IMR-90 (cell line): ENCODE measurements around the gene NAP1L1. TPM values are rescaled to one million over a fixed set of nuclear protein-coding genes. Genes with fewer than 3 reads are reported as not detected.

Source experiments
- ATAC-seq: fragments of 200-7000 bp; cut with Tn5 transposase; 2 replicates; pipeline ENCODE4 v1.9.1; 2020; ENCODE audit warnings: low read depth, mild to moderate bottlenecking, moderate library complexity
- BruUV-seq: library from RNA; stranded (reverse); fragments of 400-500 nt; replicated peaks from 2 replicates; lab custom pipeline; 2021; lab: Mats Ljungman, UMichigan
- CTCF ChIA-PET: fragments of 300-600 bp; formaldehyde crosslinking; extraction: SDS; loops from one replicate; lab custom pipeline; 2021; ENCODE audit warnings: antibody characterized with exemption; lab: Yijun Ruan, JAX
- POLR2A ChIA-PET: fragments of 300-600 bp; sonication (Branson Sonifier 250); formaldehyde crosslinking; loops from one replicate; lab custom pipeline; 2022; ENCODE audit warnings: antibody characterized with exemption; ENCODE audit not compliant: unreplicated experiment; lab: Charles Lee
- DNase-seq: peaks from one replicate; pipeline ENCODE4 v3.0.0; 2013
- H2AFZ ChIP-seq: replicated peaks from 2 replicates; pipeline ENCODE3; 2013; ENCODE audit warnings: low read length, mild to moderate bottlenecking; ENCODE audit not compliant: poor library complexity
- H2AK5ac ChIP-seq: 2 replicates; pipeline ENCODE4 v1.6.1; 2013; ENCODE audit warnings: low read depth, low read length, inconsistent platforms
- H2AK9ac ChIP-seq: replicated peaks from 2 replicates; pipeline ENCODE3; 2013; ENCODE audit warnings: mild to moderate bottlenecking, low read depth, low read length, moderate library complexity; ENCODE audit not compliant: poor library complexity
- H2BK120ac ChIP-seq: 2 replicates; pipeline ENCODE4 v1.6.1; 2013; ENCODE audit warnings: low read depth, low read length, inconsistent platforms
- H2BK15ac ChIP-seq: 3 replicates; pipeline ENCODE4 v1.6.1; 2013; ENCODE audit warnings: low read depth, low read length, inconsistent platforms
- H2BK20ac ChIP-seq: 2 replicates; pipeline ENCODE4 v1.6.1; 2013; ENCODE audit warnings: low read depth, mild to moderate bottlenecking, inconsistent platforms, low read length, moderate library complexity
- H2BK5ac ChIP-seq: 2 replicates; pipeline ENCODE4 v1.6.1; 2013; ENCODE audit warnings: mild to moderate bottlenecking, low read depth, low read length, inconsistent platforms; ENCODE audit not compliant: poor library complexity, severe bottlenecking
- H3K14ac ChIP-seq: replicated peaks from 2 replicates; pipeline ENCODE4 v1.6.1; 2013; ENCODE audit warnings: low read depth, low read length, inconsistent platforms
- H3K18ac ChIP-seq: 2 replicates; pipeline ENCODE4 v1.6.1; 2013; ENCODE audit warnings: low read depth, low read length, control low read depth
- H3K23ac ChIP-seq: 2 replicates; pipeline ENCODE4 v1.6.1; 2013; ENCODE audit warnings: low read depth, low read length, inconsistent platforms
- H3K27ac ChIP-seq: 2 replicates; pipeline ENCODE4 v1.5.1; 2013; ENCODE audit warnings: mild to moderate bottlenecking, control low read depth, low read length; ENCODE audit not compliant: insufficient read depth
- H3K27me3 ChIP-seq: 2 replicates; pipeline ENCODE4 v1.6.1; 2013; ENCODE audit warnings: low read length; ENCODE audit not compliant: control insufficient read depth, insufficient read depth
- H3K36me3 ChIP-seq: 2 replicates; pipeline ENCODE4 v1.6.1; 2013; ENCODE audit warnings: low read length, mixed read lengths; ENCODE audit not compliant: control insufficient read depth, insufficient read depth
- H3K4ac ChIP-seq: 2 replicates; pipeline ENCODE4 v1.6.1; 2013; ENCODE audit warnings: low read depth, low read length, inconsistent platforms
- H3K4me1 ChIP-seq: 2 replicates; pipeline ENCODE4 v1.6.1; 2013; ENCODE audit warnings: low read length, mixed read lengths; ENCODE audit not compliant: control insufficient read depth, insufficient read depth
- H3K4me2 ChIP-seq: 2 replicates; pipeline ENCODE4 v1.6.1; 2013; ENCODE audit warnings: low read depth, mild to moderate bottlenecking, control low read depth, low read length, moderate library complexity
- H3K4me3 ChIP-seq: 2 replicates; pipeline ENCODE4 v1.5.1; 2013; ENCODE audit warnings: low read depth, mild to moderate bottlenecking, control low read depth, low read length, moderate library complexity; ENCODE audit not compliant: insufficient read depth
- H3K56ac ChIP-seq: 2 replicates; pipeline ENCODE4 v1.6.1; 2013; ENCODE audit warnings: low read length, inconsistent platforms; ENCODE audit not compliant: insufficient read depth; ENCODE audit errors: extremely low read depth
- H3K79me1 ChIP-seq, 2 experiments: 2 replicates each; pipeline ENCODE4 v1.6.1; 2013; ENCODE audit warnings: low read length in 2 of 2, inconsistent platforms in 1 of 2, low read depth in 1 of 2
- H3K9ac ChIP-seq: 2 replicates; pipeline ENCODE4 v1.6.1; 2013; ENCODE audit warnings: low read depth, low read length, control low read depth
- H3K9me1 ChIP-seq: 2 replicates; pipeline ENCODE4 v1.6.1; 2013; ENCODE audit warnings: low read length, inconsistent platforms; ENCODE audit not compliant: insufficient read depth
- H3K9me3 ChIP-seq: 2 replicates; pipeline ENCODE4 v1.6.1; 2013; ENCODE audit warnings: low read length; ENCODE audit not compliant: control insufficient read depth, insufficient read depth
- H4K20me1 ChIP-seq: 2 replicates; pipeline ENCODE4 v1.6.1; 2013; ENCODE audit warnings: low read length, inconsistent platforms; ENCODE audit not compliant: insufficient read depth
- H4K5ac ChIP-seq: 2 replicates; pipeline ENCODE4 v1.6.1; 2013; ENCODE audit warnings: mild to moderate bottlenecking, low read depth, low read length, control low read depth
- H4K8ac ChIP-seq, 2 experiments: 2 replicates each; pipeline ENCODE4 v1.6.1; 2013; ENCODE audit warnings: low read depth in 2 of 2, low read length in 2 of 2, control low read depth in 1 of 2, inconsistent platforms in 1 of 2
- H4K91ac ChIP-seq: 2 replicates; pipeline ENCODE4 v1.6.1; 2013; ENCODE audit warnings: low read depth, low read length, inconsistent platforms; ENCODE audit not compliant: insufficient read depth
- BHLHE40 ChIP-seq: fragments of 150-350 bp; IDR thresholded peaks from 2 replicates; pipeline ENCODE4 v1.6.1; 2016; ENCODE audit warnings: mild to moderate bottlenecking, low read depth, low read length
- CHD1 ChIP-seq: IDR thresholded peaks from 2 replicates; pipeline ENCODE4 v1.6.1; 2012; ENCODE audit warnings: low read depth, low read length, improper control_type of control experiment
- FOS ChIP-seq: fragments of 150-350 bp; IDR thresholded peaks from 2 replicates; pipeline ENCODE4 v1.6.1; 2016; ENCODE audit warnings: low read depth, low read length
- MAFK ChIP-seq: IDR thresholded peaks from 2 replicates; pipeline ENCODE4 v1.6.1; 2012; ENCODE audit warnings: low read depth, low read length, improper control_type of control experiment
- MAZ ChIP-seq: IDR thresholded peaks from 2 replicates; pipeline ENCODE4 v1.6.1; 2012; ENCODE audit warnings: low read depth, mild to moderate bottlenecking, low read length, improper control_type of control experiment, moderate library complexity, borderline replicate concordance
- MXI1 ChIP-seq: IDR thresholded peaks from 2 replicates; pipeline ENCODE4 v1.6.1; 2012; ENCODE audit warnings: low read depth, mild to moderate bottlenecking, low read length, moderate library complexity, borderline replicate concordance
- NFE2L2 ChIP-seq: fragments of 150-350 bp; IDR thresholded peaks from 2 replicates; pipeline ENCODE4 v1.6.1; 2016; ENCODE audit warnings: low read depth, mild to moderate bottlenecking, low read length
- POLR2A ChIP-seq: IDR thresholded peaks from 2 replicates; pipeline ENCODE4 v1.6.1; 2012; ENCODE audit warnings: mild to moderate bottlenecking, low read depth, low read length
- RAD21 ChIP-seq: IDR thresholded peaks from 2 replicates; pipeline ENCODE4 v1.6.1; 2012; ENCODE audit warnings: low read length, improper control_type of control experiment
- RCOR1 ChIP-seq: IDR thresholded peaks from 2 replicates; pipeline ENCODE4 v1.6.1; 2012; ENCODE audit warnings: mild to moderate bottlenecking, low read length, improper control_type of control experiment; ENCODE audit not compliant: insufficient replicate concordance
- RFX5 ChIP-seq: IDR thresholded peaks from 2 replicates; pipeline ENCODE4 v1.8.0; 2012; ENCODE audit warnings: low read depth, mild to moderate bottlenecking, low read length, moderate library complexity
- SMC3 ChIP-seq: fragments of 150-350 bp; IDR thresholded peaks from 2 replicates; pipeline ENCODE4 v1.6.1; 2016; ENCODE audit warnings: low read depth, mild to moderate bottlenecking, antibody characterized with exemption, low read length, moderate library complexity
- WGBS, 2 experiments: methylation state at CpG; one replicate each; pipeline versions ENCODE4 v1.1.5 to v1.1.7; 2013; ENCODE audit warnings: missing lambda C conversion rate in 2 of 2; ENCODE audit not compliant: insufficient read length in 1 of 2; ENCODE audit errors: extremely low coverage in 2 of 2; 5-methylcytosine and 5-hydroxymethylcytosine counted together
- dilution Hi-C: fragments of 300-500 bp; cut with HindIII; formaldehyde crosslinking; loops from one replicate; pipeline ENCODE4 v1.14.3; 2018; ENCODE audit warnings: low sequenced_read_pairs; ENCODE audit not compliant: unreplicated experiment
- in situ Hi-C: fragments of 300-500 bp; cut with MboI; formaldehyde crosslinking; loops from 3 replicates; pipeline ENCODE4 v1.14.3; 2019; ENCODE audit warnings: low sequenced_read_pairs, inconsistent platforms, mixed read lengths
- intact Hi-C: fragments of 100-400 bp; cut with micrococcal nuclease; formaldehyde crosslinking; loops from 2 replicates; pipeline ENCODE4 v1.10.0; 2022
- polyA plus RNA-seq, 3 experiments: library from polyadenylated mRNA; depleted of rRNA; stranded (reverse); fragments of >200 nt; gene quantifications; 2 replicates each; pipeline ENCODE4 v1.2.3, GENCODE V29; 2012; ENCODE audit warnings: low replicate concordance in 1 of 3
- total RNA-seq: library from RNA; depleted of rRNA; stranded (reverse); fragments of >200 nt; gene quantifications from 2 replicates; pipeline ENCODE4 v1.2.3, GENCODE V29; 2012
- TF ChIP-seq, protein P1 (sequence below): fragments of 150-350 bp; IDR thresholded peaks from 2 replicates; pipeline ENCODE4 v1.6.1; 2017; ENCODE audit warnings: mild to moderate bottlenecking, antibody characterized with exemption, low read length, low read depth
- TF ChIP-seq, protein P2 (sequence below): conservative IDR thresholded peaks from 2 replicates; pipeline ENCODE4 v1.5.1; 2012; ENCODE audit warnings: mild to moderate bottlenecking, low read depth, low read length, improper control_type of control experiment
- TF ChIP-seq, protein P3 (sequence below): fragments of 150-350 bp; IDR thresholded peaks from 2 replicates; pipeline ENCODE4 v1.6.1; 2016; ENCODE audit warnings: low read depth, mild to moderate bottlenecking, low read length, moderate library complexity, borderline replicate concordance

The NAP1L1 gene
- total and polyA plus RNA-seq, 2 of the 4 experiments (the other 2 are of a cell fraction), result 86.4 to 200 TPM

DNA sequence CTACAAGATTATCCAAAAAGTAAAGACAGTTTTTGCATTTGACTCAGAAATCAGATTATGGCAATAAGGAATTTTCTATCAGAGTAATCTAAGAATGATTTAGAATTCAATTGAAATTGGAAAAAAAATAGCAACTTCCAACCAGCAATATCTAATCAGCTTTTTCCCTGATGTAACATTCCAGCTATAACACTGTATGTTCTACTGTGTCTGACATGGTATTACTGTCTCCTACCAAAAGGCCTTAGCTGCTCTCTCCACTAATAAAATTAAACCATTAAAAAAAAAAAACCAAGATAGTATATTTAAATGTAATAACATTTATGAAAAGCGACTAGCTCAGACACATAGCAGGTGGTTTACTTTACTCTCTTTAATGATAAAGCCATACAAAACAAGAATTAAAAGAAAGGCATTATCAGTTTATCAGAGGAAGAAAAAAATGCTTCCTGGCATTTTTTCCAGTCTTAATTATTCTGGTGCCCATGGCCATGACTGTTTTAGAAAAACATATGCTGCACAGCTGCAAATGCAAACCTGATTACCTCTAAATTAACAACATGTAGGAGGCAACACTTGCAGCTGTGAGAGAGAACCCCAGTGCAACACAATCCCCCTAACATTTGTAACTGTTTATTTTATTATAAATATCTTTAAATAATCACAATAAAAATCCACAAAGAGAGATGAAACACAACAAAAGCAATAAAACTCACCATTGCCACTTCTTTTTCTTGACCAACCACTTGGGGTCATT, 81.7 kb downstream of the NAP1L1 start:
- H2BK120ac ChIP-seq, result no peak overlapping the region
- peak overlapping the region; percentile 17; the same call in 1 of the 2 replicates for H2AK5ac ChIP-seq
- dilution Hi-C loops, result no loop called here
- H4K91ac ChIP-seq, result no peak overlapping the region
- CTCF ChIA-PET, result interaction anchor here (0.6 kb wide), 2 partner anchors 107 to 316 kb away, joined by 3 read pairs; no protein-coding TSS in a partner anchor
- peak overlapping the region; percentile 38; the same call in 1 of the 2 replicates for H3K4ac ChIP-seq
- H3K14ac ChIP-seq, result no peak overlapping the region
- no CpG with 5 or more reads among the region's 1 CpG for WGBS, 2 experiments
- H3K27ac ChIP-seq, result no peak overlapping the region
- no peaks in the 10 kb centered on the region for H3K79me1 ChIP-seq
- no peaks in the 10 kb centered on the region for H3K9me3 ChIP-seq
- 0 out of 2 replicates have a peak overlapping the region, but pooled peaks have one; percentile 2 for H3K18ac ChIP-seq
- no peak overlapping the region for H3K9ac ChIP-seq
- no TSS peak for BruUV-seq
- no peak overlapping the region for H2BK15ac ChIP-seq
- in situ Hi-C loops, result no loop called here
- H2AFZ ChIP-seq, result no peak overlapping the region
- ATAC-seq (no peak), DNase-seq (no peak)
- peaks cover 5% of the 10 kb centered on the region; the same call in 1 of the 2 replicates for H3K9me1 ChIP-seq
- no peak overlapping the region for H2AK9ac ChIP-seq
- H4K5ac ChIP-seq, result no peak overlapping the region
- H3K4me3 ChIP-seq, result no peak overlapping the region
- peaks cover 5% of the 10 kb centered on the region for H3K4me1 ChIP-seq
- POLR2A ChIA-PET, result interaction anchor here (0.6 kb wide), 1 partner anchor 557 kb away, joined by 3 read pairs; the partner anchor contains the start of gene OSBPL8
- H3K56ac ChIP-seq, result no peak overlapping the region
- H3K36me3 ChIP-seq, result no peaks in the 10 kb centered on the region
- no peak overlapping the region for H4K8ac ChIP-seq
- intact Hi-C loops, result no loop called here
- H3K27me3 ChIP-seq, result no peaks in the 10 kb centered on the region
- H2BK5ac ChIP-seq, result no peak overlapping the region
- no peak overlapping the region for H2BK20ac ChIP-seq
- H4K20me1 ChIP-seq, result no peaks in the 10 kb centered on the region
- no peak overlapping the region for H3K23ac ChIP-seq
- H3K4me2 ChIP-seq, result no peak overlapping the region
- TF ChIP-seq RAD21 (no peak), CHD1 (no peak), MXI1 (no peak), MAZ (no peak), SMC3 (no peak), MAFK (no peak), NFE2L2 (no peak), RCOR1 (no peak), FOS (no peak), POLR2A (no peak), BHLHE40 (no peak), RFX5 (no peak)
- TF ChIP-seq, protein P1, sequence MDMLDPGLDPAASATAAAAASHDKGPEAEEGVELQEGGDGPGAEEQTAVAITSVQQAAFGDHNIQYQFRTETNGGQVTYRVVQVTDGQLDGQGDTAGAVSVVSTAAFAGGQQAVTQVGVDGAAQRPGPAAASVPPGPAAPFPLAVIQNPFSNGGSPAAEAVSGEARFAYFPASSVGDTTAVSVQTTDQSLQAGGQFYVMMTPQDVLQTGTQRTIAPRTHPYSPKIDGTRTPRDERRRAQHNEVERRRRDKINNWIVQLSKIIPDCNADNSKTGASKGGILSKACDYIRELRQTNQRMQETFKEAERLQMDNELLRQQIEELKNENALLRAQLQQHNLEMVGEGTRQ, result no peak
- TF ChIP-seq, protein P2, sequence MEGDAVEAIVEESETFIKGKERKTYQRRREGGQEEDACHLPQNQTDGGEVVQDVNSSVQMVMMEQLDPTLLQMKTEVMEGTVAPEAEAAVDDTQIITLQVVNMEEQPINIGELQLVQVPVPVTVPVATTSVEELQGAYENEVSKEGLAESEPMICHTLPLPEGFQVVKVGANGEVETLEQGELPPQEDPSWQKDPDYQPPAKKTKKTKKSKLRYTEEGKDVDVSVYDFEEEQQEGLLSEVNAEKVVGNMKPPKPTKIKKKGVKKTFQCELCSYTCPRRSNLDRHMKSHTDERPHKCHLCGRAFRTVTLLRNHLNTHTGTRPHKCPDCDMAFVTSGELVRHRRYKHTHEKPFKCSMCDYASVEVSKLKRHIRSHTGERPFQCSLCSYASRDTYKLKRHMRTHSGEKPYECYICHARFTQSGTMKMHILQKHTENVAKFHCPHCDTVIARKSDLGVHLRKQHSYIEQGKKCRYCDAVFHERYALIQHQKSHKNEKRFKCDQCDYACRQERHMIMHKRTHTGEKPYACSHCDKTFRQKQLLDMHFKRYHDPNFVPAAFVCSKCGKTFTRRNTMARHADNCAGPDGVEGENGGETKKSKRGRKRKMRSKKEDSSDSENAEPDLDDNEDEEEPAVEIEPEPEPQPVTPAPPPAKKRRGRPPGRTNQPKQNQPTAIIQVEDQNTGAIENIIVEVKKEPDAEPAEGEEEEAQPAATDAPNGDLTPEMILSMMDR, result no peak
- TF ChIP-seq, protein P3, sequence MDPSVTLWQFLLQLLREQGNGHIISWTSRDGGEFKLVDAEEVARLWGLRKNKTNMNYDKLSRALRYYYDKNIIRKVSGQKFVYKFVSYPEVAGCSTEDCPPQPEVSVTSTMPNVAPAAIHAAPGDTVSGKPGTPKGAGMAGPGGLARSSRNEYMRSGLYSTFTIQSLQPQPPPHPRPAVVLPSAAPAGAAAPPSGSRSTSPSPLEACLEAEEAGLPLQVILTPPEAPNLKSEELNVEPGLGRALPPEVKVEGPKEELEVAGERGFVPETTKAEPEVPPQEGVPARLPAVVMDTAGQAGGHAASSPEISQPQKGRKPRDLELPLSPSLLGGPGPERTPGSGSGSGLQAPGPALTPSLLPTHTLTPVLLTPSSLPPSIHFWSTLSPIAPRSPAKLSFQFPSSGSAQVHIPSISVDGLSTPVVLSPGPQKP, result no peak
